Forelimb muscle (tissue), 1 donor: Measurements from ENCODE around the gene SRY. TPM values are rescaled to one million over a fixed set of nuclear protein-coding genes. Genes with fewer than 3 reads are reported as not detected.
"Not testable (repeated sequence)": the region's sequence is repeated elsewhere in the genome, so short reads cannot be mapped to it uniquely, and the experiment has no call there.

Experiments used
- DNase-seq: peaks from one replicate; pipeline ENCODE4 v3.0.0-alpha.2; 2013; ENCODE audit warnings: low read depth
- polyA plus RNA-seq: library from polyadenylated mRNA; unstranded; fragments of 120-200 nt; gene quantifications from one replicate; pipeline ENCODE4 v1.2.1, GENCODE V29; 2013; ENCODE audit not compliant: insufficient read length

SRY gene
- polyA plus RNA-seq = not detected

GRCh38 chrY:2787600-2787999 lies at the start of gene SRY:
Gene SRY (minus strand): TSS chrY:2787682. CDS start chrY:2787603, 79 bp downstream.
- DNase-seq = no peak

- no peak for DNase-seq
Observed at GRCh38 chrY:2837078-2837477, 49.6 kb upstream of the SRY start.

GRCh38 chrY:2835230-2835629 lies 47.7 kb upstream of the SRY start:
- no peak for DNase-seq

DNA sequence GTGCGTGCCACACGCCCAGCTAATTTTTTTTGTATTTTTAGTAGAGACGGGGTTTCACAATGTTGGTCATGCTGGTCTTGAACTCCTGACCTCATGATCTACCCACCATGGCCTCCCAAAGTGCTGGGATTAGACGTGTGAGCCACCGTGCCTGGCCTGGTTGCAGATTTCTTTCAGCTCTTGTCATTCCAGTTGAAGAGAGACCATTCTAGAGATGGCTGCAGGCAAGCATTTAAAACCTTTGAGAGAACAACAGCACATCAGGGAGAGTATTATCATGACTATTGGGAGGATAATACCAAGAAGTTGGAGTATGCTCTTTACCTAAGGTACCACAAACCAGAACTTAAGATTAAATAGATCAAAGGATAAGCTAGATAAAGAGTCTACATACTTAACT lies 41.0 kb upstream of the SRY start:
- no peak for DNase-seq

GRCh38 chrY:2824471-2824870 lies 37.0 kb upstream of the SRY start:
- DNase-seq = no peak

DNA sequence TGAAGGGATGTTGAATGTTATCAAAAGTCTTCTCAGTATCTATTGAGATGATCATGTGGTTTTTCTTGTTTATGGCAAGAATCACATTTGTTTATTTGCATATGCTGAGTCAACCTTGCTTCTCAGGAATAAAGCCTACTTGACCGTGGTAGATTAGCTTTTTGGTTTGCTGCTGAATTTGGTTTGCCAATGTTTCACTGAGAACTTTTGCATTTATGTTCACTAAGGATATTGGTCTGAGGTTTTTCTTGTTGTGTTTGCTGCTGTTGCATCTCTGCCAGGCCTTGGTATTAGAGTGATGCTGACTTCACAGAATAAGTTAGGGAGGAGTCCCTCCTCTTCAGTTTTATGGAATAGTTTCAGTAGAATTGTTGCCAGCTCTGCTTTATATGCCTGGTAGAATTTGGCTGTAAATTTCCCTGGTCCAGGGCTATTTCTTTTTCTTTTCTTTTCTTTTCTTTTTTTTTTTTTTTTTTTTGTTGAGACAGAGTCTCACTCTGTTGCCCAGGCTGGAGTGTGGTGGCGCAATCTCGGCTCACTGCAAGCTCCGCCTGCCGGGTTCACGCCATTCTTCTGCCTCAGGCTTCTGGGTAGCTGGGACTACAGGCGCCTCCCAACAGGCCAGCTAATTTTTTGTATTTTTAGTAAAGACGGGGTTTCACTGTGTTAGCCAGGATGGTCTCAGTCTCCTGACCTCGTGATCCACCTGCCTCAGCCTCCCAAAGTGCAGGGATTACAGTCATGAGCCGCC lies 29.8 kb upstream of the SRY start:
- not testable (repeated sequence) for DNase-seq

DNA sequence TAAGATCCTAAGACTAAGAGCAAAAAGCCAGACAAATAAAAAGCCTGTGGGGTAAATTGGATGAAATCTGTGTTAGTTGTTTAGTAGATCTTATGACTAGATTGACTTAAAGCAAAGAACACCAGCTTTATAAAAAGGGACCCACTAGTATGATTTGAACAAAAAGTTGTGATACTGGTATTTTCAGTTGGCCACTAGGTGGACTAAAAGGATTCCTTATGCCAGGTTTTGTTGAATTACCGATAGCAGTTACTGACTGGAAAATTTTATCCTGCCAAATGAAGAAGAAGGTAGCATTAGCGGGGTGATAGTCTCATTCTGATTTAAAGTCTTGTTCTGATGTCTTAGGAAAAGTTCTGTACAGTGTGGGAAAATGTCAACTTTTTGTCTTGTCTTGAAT lies 12.8 kb upstream of the SRY start:
- DNase-seq = no peak

GRCh38 chrY:2797991-2798390 lies 10.5 kb upstream of the SRY start:
- DNase-seq = no peak

GRCh38 chrY:2796977-2797523 lies 9.6 kb upstream of the SRY start:
- no peak for DNase-seq

- DNase-seq = no peak
Observed at GRCh38 chrY:2789756-2790155, 2.3 kb upstream of the SRY start.

DNA sequence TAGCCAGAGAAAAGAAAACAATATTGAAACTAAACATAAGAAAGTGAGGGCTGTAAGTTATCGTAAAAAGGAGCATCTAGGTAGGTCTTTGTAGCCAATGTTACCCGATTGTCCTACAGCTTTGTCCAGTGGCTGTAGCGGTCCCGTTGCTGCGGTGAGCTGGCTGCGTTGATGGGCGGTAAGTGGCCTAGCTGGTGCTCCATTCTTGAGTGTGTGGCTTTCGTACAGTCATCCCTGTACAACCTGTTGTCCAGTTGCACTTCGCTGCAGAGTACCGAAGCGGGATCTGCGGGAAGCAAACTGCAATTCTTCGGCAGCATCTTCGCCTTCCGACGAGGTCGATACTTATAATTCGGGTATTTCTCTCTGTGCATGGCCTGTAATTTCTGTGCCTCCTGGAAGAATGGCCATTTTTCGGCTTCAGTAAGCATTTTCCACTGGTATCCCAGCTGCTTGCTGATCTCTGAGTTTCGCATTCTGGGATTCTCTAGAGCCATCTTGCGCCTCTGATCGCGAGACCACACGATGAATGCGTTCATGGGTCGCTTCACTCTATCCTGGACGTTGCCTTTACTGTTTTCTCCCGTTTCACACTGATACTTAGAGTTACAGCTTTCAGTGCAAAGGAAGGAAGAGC lies 488 bp downstream of the SRY start:
- DNase-seq = no peak

Other genes with a start within 250 kb of the SRY start
- gene RPS4Y1, start 53.9 kb upstream of the SRY start, polyA plus RNA-seq = 3.0 TPM
- gene ZFY, start 147.7 kb upstream of the SRY start, polyA plus RNA-seq = not detected